ENCODE data around the gene DYRK1A. TPM values are rescaled to one million over a fixed set of nuclear protein-coding genes. Genes with fewer than 3 reads are reported as not detected.

DYRK1A gene
- total RNA-seq, 2 experiments from 2014 or later: 109 to 122 TPM

GRCh38 chr21:37571442-37571841 lies 204.9 kb downstream of the DYRK1A start:
- POLR2A ChIA-PET: interaction anchor here (0.7 kb wide), 1 partner anchor 11 kb away, joined by 3 read pairs; no protein-coding TSS in a partner anchor
- ATAC-seq (ENCODE audit: low read depth) (no peak), DNase-seq (no peak)
- Mint-ChIP-seq H3K4me3 (no peak overlapping the region), H3K36me3 (no peaks in the 10 kb centered on the region), H3K27ac (no peak overlapping the region), H3K4me1 (no peaks in the 10 kb centered on the region), H3K9me3 (no peaks in the 10 kb centered on the region), H3K27me3 (no peaks in the 10 kb centered on the region)

DNA sequence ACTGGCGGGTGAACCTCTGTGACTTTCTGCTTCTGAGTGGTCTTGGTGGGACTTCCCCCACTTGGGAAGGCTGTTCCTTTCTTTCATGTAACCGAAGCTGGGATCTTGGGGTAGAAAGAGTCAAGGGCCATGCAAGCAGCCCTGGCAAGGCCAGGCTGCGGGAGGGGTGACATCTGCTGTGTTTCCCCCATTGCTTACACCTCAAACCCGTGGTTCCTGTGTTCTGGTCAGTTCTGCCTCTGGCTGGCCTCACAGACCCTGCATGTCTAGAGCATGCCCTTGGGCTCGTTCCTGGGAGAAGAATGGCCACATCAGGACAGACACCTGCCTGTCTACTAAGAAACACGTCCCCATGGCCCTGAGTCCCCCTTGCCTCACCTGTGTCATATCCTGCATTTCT lies 207.7 kb downstream of the DYRK1A start:
- no peaks in the 10 kb centered on the region for H3K4me1 Mint-ChIP-seq
- ATAC-seq (ENCODE audit: low read depth) (no peak), DNase-seq (no peak)
- H3K9me3 Mint-ChIP-seq: peaks cover 4% of the 10 kb centered on the region
- H3K27ac Mint-ChIP-seq: no peak overlapping the region
- POLR2A ChIA-PET: no interaction called here
- H3K4me3 Mint-ChIP-seq: no peak overlapping the region
- H3K27me3 Mint-ChIP-seq: no peaks in the 10 kb centered on the region
- no peaks in the 10 kb centered on the region for H3K36me3 Mint-ChIP-seq

- ATAC-seq (ENCODE audit: low read depth) (no peak), DNase-seq (no peak)
- H3K36me3 Mint-ChIP-seq: no peaks in the 10 kb centered on the region
- no peak overlapping the region for H3K27ac Mint-ChIP-seq
- peaks cover 7% of the 10 kb centered on the region for H3K9me3 Mint-ChIP-seq
- no peak overlapping the region for H3K4me3 Mint-ChIP-seq
- POLR2A ChIA-PET: no interaction called here
- H3K27me3 Mint-ChIP-seq: no peaks in the 10 kb centered on the region
- no peaks in the 10 kb centered on the region for H3K4me1 Mint-ChIP-seq
Observed at GRCh38 chr21:37574751-37575150, 208.2 kb downstream of the DYRK1A start.

GRCh38 chr21:37575580-37575979 lies 209.0 kb downstream of the DYRK1A start:
- Mint-ChIP-seq H3K9me3 (peaks cover 7% of the 10 kb centered on the region), H3K27ac (no peak overlapping the region), H3K4me3 (no peak overlapping the region), H3K36me3 (no peaks in the 10 kb centered on the region), H3K4me1 (peaks cover 2% of the 10 kb centered on the region), H3K27me3 (no peaks in the 10 kb centered on the region)
- DNase-seq (no peak), ATAC-seq (ENCODE audit: low read depth) (no peak)
- POLR2A ChIA-PET: no interaction called here

Other genes starting within 250 kb of the DYRK1A start
- gene VPS26C, start 99.4 kb upstream of the DYRK1A start, total RNA-seq: 10 to 100 TPM; 94.0 to 97.3 TPM